Body of pancreas (tissue), 4 donors: Measurements from ENCODE around the gene ST3GAL3. TPM values are rescaled to one million over a fixed set of nuclear protein-coding genes. Genes with fewer than 3 reads are reported as not detected.

Source experiments
- ATAC-seq: fragments of 150-250 bp; one replicate; pipeline ENCODE4 v1.9.1; 2016
- DNase-seq, 4 donors: peaks; one replicate each; pipeline ENCODE4 v3.0.0-alpha.2; 2019
- H3K27ac ChIP-seq, 4 donors: fragments of 200-600 bp; sonication (generic); 1 replicate in 3 of 4; 2 replicates in 1 of 4; pipeline versions ENCODE4 v1.5.1 to v1.6.1; 2016 to 2019; ENCODE audit warnings: mild to moderate bottlenecking in 1 of 4, mixed read lengths in 1 of 4, moderate library complexity in 1 of 4
- H3K27me3 ChIP-seq, 2 donors: fragments of 200-600 bp; sonication (generic); one replicate each; pipeline ENCODE4 v1.6.0; 2016; ENCODE audit warnings: mild to moderate bottlenecking in 1 of 2
- H3K36me3 ChIP-seq, 2 donors: fragments of 200-600 bp; sonication (generic); replicated peaks in 1 of 2; 2 replicates each; pipeline ENCODE4 v1.5.1; 2016; ENCODE audit warnings: low read depth in 2 of 2; ENCODE audit not compliant: insufficient read depth in 1 of 2
- H3K4me1 ChIP-seq: fragments of 200-600 bp; sonication (generic); one replicate; pipeline ENCODE4 v1.6.0; 2016
- H3K4me3 ChIP-seq, 2 donors: fragments of 200-600 bp; sonication (generic); 1 replicate in 1 of 2; 2 replicates in 1 of 2; pipeline ENCODE4 v1.5.1; 2016 to 2019
- H3K9me3 ChIP-seq, 3 donors: fragments of 200-600 bp; sonication (generic); 1 replicate in 2 of 3; 2 replicates in 1 of 3; pipeline ENCODE4 v1.5.1; 2016
- CTCF ChIP-seq, 7 experiments: fragments of 450-650 bp in 4 of 7; fragments of 200-600 bp in 3 of 7; sonication (generic) in 3 of 7; IDR thresholded peaks; one replicate each; pipeline ENCODE4 v1.5.1; 2016 to 2019; ENCODE audit warnings: antibody characterized with exemption in 7 of 7
- POLR2A ChIP-seq, 3 donors: fragments of 450-650 bp; IDR thresholded peaks; one replicate each; pipeline ENCODE4 v1.6.1; 2016; ENCODE audit warnings: antibody characterized with exemption in 3 of 3, mild to moderate bottlenecking in 2 of 3
- whole genome bisulfite sequencing, 2 donors: methylation state at CpG; one replicate each; pipeline ENCODE4 v1.1.5; 2017; 5-methylcytosine and 5-hydroxymethylcytosine counted together
- intact Hi-C: fragments of 100-400 bp; cut with DNase I; formaldehyde crosslinking; loops from one replicate; pipeline ENCODE4 v1.15.1; 2023
- microRNA-seq, 2 donors: library from miRNA; unstranded; fragments of <30 nt; microRNA quantifications; one replicate each; pipeline ENCODE4, GENCODE V29; 2016; ENCODE audit warnings: borderline number of aligned reads in 2 of 2, borderline replicate concordance in 2 of 2
- small RNA-seq: library from RNA; depleted of rRNA; stranded (forward); fragments of <200 nt; gene quantifications from one replicate; pipeline ENCODE3, GENCODE V24; 2016
- total RNA-seq, 2 donors: library from RNA; depleted of rRNA; stranded (reverse); fragments of >200 nt; gene quantifications; one replicate each; pipeline ENCODE4 v1.1.0, GENCODE V29; 2016

ST3GAL3 gene
- total RNA-seq, 2 donors from 2014 or later, result 14.5 to 15.2 TPM

GRCh38 chr1:43979528-43980254 lies 272.4 kb downstream of the ST3GAL3 start:
- Histone ChIP-seq H3K4me3 (peak overlapping the region; percentile 52 to 66), H3K27ac (peak overlapping the region; percentile 73 to 83 (median 77)), H3K27me3 (no peaks in the 10 kb centered on the region), H3K9me3 (no peaks in the 10 kb centered on the region), H3K4me1 (peaks cover 53% of the 10 kb centered on the region), H3K36me3 (peaks cover 0 to 4% of the 10 kb centered on the region in 2 donors)
- 3 to 10% methylated on average over 4 to 25 of the region's 45 CpGs for WGBS, 2 donors
- ATAC-seq (peak; percentile 52), DNase-seq (peak; percentile 71 to 88 (median 79))
- intact Hi-C loops, result no loop called here
- no peak for TF ChIP-seq CTCF (IDR thresholded peaks at IDR 0.05)
- peak in 2 of 3 donors; percentile 20 to 40 for TF ChIP-seq POLR2A (IDR thresholded peaks at IDR 0.05)

GRCh38 chr1:43980255-43981134 lies 273.2 kb downstream of the ST3GAL3 start:
- TF ChIP-seq POLR2A (IDR thresholded peaks at IDR 0.05) (no peak), CTCF (IDR thresholded peaks at IDR 0.05) (no peak)
- peak overlapping the region in 1 of 2 donors; percentile 52 for H3K4me3 ChIP-seq
- peaks cover 0 to 6% of the 10 kb centered on the region in 2 donors for H3K36me3 ChIP-seq
- 29 to 39% methylated on average over 6 to 13 of the region's 13 CpGs for WGBS, 2 donors
- peak overlapping the region; percentile 73 to 83 (median 77) for H3K27ac ChIP-seq
- DNase-seq (no peak), ATAC-seq (no peak)
- H3K27me3 ChIP-seq, result no peaks in the 10 kb centered on the region
- no peaks in the 10 kb centered on the region for H3K9me3 ChIP-seq
- intact Hi-C loops, result no loop called here
- H3K4me1 ChIP-seq, result peaks cover 52% of the 10 kb centered on the region

Small RNA genes within 50 kb of the gene (microRNA-seq; reads per million reads assigned to microRNA genes)
- 0 reads per million in 2 donors for gene MIR6079

Small RNA genes within 50 kb of the gene (small RNA-seq; reads per million reads assigned to genes)
- not detected for gene AL451062.2
- gene RF00026, result not detected

Other genes with a start within 250 kb of the ST3GAL3 start
- gene PTPRF, start 176.7 kb upstream of the ST3GAL3 start, total RNA-seq, result 10 to 100 TPM; 81.7 to 89.0 TPM
- 10 to 100 TPM; 11.2 to 12.5 TPM for gene KDM4A, start 57.4 kb upstream of the ST3GAL3 start, total RNA-seq
- gene ARTN, start 226.3 kb downstream of the ST3GAL3 start, total RNA-seq, result 10 to 100 TPM in 1 of 2 donors, 1 to 10 TPM in 1; 1.3 to 12.5 TPM
- 10 to 100 TPM; 10.4 to 29.3 TPM for gene IPO13, start 239.4 kb downstream of the ST3GAL3 start, total RNA-seq